ENCODE measurements around the gene CELF5.
"Not testable (repeated sequence)": the region's sequence is repeated elsewhere in the genome, so short reads cannot be mapped to it uniquely, and the experiment has no call there.

Gene CELF5

DNA sequence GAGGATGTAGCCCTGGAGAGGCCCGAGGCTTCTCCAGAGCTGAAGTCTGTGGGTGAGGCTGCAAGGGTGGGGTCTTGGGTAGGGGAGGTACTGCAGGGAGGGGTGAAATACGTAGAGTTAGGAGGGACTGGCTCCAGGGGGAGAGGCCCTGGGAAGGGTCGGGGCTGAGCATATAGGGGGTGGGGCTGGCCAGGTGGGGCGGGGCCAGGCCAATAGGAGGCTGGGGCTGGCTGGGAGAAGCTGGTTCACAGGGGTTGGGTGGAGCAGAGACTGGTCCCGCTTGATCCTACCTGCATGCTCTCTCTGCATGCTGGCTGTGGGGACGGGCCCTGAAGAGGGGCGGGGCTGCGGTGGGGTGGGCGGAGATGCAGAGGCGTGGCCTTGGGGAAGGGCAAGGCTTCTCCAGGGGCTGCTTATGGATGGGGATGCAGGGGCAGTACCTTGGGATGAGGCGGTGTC lies 51.9 kb downstream of the CELF5 start:
- no peak for DNase-seq

- no peak for DNase-seq
These were observed 53.2 kb downstream of the CELF5 start for GRCh38 chr19:3277649-3278048.

DNA sequence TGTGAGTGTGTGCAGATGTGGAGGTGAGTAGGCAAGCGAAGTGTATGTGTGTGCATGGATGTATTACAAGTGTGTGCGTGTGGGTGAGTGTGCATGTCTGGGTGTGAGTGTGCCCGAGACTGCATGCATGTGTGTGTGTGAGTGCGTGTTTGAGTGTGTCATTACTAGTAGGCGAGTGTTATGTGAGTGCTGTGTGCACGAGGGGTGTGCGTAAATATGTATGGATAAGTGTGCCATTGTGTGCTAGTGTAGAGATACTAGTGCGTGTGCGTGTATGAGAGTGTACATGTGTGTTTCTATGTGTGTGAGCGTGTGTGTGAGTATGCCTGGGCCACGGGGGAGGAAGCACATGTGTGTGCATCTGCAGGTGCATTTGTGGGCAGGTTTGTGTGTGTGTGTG lies 53.8 kb downstream of the CELF5 start:
- DNase-seq: no peak

- DNase-seq: no peak
These were observed 54.3 kb downstream of the CELF5 start for GRCh38 chr19:3278749-3279148.

GRCh38 chr19:3279306-3279705 lies 54.8 kb downstream of the CELF5 start:
- DNase-seq: no peak

- no peak for DNase-seq
These were observed 56.6 kb downstream of the CELF5 start for GRCh38 chr19:3281026-3281425.

- no peak for DNase-seq
These were observed 57.7 kb downstream of the CELF5 start for GRCh38 chr19:3282155-3282554.

DNA sequence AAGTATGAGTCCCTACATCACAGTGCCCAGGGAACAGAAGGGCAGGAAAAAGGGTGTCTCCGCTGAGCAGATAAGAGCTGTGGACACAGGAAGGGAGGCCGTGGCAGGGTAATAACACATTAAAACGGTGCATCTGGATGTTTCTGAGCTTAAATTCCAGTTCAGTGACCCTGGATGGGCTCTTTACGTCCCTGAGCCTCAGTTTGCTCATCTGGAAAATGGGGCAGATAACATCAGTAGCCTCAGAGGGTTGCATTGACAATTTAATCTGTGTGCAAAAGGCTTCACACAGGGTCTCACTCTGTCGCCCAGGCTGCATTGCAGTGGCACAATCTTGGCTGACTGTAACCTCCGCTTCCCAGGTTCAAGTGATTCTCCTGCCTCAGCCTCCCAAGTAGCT lies 58.1 kb downstream of the CELF5 start:
- no peak for DNase-seq

DNA sequence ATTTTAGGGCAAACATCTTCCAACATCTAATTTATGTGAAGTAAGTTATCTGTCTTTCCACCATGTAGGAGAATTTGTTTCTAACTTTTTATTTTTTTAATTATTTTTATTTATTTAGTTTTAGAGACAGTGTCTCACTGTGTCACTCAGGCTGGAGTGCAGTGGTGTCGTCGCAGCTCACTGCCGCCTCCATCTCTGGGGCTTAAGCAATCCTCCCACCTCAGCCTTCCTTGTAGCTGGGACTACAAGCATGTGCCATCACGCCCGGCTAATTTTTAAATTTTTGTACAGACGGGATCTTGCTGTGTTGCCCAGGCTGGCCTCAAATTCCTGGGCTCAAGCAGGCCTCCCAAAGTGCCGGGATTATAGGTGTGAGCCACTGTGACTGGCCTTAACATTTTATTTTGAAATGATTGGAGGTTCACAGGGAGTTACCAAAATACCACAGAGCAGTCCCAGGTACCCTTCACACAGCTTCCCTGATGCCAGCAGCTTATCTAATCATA lies 58.8 kb downstream of the CELF5 start:
- no peak for DNase-seq

GRCh38 chr19:3283886-3284657 lies 59.6 kb downstream of the CELF5 start:
- no peak for DNase-seq

- DNase-seq: peak; percentile 89
These were observed 60.5 kb downstream of the CELF5 start for GRCh38 chr19:3284759-3285646.

DNA sequence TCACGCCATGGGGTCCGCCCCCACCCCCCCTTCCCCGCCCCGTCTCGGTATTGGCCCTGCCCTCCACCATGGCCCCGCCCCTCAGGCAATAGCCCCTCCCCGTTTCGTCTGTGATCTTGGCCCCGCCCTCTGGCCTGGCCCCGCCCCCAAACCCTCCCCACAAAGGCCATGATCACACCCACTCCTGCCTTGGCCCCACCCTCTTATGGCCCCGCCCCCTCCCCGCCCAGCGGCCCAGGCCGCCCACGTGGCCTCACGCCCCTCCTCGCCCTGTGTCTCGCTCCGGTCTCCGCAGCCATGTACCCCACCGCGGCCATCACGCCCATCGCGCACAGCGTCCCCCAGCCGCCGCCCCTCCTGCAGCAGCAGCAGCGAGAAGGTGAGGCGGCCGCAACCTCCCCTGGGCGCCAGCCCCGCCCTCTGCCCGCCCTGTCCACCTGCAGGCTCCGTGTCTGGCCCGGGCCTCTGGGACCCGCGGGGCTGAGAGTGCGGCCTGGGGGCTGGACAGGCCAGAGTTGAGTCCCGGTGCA lies 61.3 kb downstream of the CELF5 start:
- no peak for DNase-seq

DNA sequence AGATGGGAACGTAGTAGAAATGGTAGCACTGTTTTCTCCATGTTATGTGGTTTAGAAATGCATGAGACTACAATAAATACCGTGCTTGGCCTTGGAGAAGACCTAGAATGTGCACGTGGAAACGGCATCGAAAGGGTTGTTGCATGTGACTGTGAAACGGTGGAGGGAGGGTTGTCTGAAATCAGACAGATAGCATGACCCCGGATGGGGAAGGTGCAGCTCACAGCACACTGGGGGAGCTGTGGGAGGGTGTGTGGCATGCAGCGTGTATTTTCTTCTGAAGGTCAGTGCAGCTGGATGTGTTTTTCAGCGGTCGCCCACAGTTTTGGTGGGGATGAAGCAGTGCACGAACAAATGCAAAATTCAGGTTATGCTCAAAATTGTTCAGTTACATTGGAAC lies 63.4 kb downstream of the CELF5 start:
- no peak for DNase-seq

DNA sequence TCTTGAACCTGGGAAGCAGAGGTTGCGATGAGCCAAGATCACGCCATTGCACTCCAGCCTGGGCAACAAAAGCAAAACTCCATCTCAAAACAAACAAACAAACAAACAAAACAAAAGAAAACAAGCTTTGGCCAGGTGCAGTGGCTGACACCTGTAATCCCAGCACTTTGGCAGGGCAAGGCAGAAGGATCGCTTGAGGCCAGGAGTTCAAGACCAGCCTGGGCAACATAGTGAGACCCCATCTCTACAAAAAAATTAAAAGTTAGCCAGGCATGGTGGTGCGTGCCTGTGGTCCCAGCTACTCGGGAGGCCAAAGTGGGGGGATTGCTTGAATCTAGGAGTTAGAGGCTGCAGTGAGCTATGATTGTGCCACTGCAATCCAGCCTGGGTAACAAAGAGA lies 64.0 kb downstream of the CELF5 start:
- not testable (repeated sequence) for DNase-seq

DNA sequence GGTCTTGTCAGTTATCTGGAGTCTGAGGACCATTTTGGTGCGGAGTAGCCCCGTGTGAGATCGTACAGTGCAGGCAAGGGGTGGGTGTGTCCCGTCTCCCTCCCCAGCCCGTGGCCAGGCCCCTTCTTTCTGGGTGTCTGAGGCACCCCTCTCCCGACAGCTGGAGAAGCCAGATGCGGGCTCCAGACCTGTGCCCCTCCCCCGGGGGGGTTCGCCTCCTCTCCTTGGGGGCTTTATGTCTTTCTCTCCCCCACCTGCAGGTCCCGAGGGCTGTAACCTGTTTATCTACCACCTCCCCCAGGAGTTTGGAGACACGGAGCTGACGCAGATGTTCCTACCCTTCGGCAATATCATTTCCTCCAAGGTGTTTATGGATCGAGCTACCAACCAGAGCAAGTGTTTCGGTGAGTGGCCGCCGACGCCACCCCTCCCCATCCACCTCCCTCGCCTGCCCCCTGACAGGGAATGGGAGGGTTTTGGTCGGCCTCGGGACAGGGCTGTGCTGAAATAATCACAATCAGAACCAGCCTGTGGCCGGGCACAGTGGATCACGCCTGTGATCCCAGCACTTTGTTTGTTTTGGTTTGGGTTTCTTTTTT lies 65.6 kb downstream of the CELF5 start:
- DNase-seq: no peak

DNA sequence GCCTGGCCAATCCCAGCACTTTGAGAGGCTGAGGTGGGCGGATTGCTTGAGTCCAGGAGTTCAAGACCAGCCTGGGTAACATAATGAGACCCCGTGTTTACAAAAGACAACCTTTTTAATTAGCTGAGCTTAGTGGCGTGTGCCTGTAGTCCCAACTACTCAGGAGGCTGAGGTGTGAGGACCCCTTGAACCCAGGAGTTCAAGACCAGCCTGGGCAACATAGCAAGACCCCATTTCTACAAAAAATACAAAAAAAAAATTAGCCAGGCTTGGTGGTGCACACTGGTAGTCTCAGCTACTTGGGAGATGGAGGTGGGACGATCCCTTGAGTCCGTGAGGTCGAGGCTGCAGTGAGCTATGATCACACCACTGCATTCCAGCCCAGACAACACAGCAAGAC lies 66.4 kb downstream of the CELF5 start:
- not testable (repeated sequence) for DNase-seq

DNA sequence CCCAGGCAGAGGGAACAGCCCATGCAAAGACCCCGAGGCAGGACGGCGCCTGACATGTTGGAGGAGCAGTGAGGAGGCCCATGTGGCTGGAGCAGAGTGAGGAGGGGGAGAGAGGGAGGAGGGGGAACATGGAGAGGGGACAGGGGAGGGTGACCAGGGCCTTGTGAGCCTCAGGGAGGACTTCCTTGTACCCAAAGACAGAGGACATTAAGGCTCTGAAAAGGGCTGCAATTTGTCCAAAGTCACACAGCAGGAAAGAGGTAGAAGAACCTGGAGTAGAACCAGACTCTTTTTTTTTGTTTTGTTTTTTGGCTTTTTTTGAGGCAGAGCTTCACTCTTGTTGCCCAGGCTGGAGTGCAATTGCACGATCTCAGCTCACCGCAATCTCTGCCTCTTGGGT lies 67.2 kb downstream of the CELF5 start:
- DNase-seq: no peak

DNA sequence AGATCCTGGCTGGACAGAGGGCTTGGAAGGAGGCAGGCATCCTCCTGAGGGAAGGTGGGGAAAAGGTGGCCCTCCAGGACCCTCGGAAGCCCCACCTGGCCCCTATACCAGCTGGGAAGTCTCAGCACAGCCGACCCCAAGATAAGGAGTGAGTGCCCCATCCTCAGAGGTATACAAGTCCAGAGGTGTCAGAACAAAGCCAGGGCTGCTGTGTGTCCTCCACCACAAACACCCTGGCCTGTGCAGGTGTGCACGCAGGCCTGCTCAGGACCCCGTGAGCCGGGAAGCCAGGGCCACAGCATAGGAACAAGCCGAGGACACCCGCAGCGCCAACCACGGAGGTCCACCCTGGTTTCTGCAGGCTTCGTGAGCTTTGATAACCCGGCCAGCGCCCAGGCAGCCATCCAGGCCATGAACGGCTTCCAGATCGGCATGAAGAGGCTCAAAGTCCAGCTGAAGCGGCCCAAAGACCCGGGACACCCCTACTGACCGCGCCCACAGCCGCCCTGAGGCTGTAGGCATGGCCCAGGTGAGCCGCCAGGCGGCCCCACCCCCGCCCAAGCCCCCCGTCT lies 68.6 kb downstream of the CELF5 start:
- no peak for DNase-seq

GRCh38 chr19:3293560-3293959 lies 69.1 kb downstream of the CELF5 start:
- no peak for DNase-seq

DNA sequence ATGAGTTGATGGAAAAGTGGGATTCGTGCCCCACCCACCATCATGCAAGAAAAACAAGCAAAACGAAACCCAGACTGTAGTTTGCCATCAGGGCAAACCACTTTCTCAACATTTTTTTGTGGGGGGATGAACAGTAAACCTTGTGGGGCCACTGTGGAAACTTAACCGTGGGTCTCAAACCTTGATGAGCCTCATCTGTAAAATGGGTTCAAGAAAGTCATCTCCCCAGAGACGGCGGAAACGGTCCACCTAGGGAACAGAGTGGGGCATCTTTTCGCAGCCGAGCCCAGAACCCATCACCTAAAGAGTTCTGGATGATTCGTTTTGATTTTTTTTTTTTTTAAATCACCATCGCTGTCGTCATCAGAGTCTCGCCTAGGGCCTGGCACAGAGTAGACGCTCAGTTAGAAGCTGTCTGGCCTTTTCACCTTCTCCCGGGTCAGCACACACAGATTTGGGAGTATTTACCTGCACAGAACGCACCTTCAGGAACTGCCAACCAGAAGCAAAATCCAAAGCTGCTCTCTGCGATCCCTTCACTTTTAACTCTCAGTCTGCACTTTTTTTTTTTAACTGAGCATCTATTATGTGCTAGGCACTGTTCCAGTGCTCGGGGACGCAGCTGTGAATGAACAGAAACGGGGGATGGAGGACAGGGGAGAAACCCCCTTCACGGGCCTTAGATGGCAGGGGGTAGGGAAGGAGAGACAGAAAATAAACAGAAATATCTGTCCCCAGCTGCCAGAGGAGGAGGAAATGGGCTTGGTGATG lies 69.8 kb downstream of the CELF5 start:
- DNase-seq: no peak

- no peak for DNase-seq
These were observed 71.1 kb downstream of the CELF5 start for GRCh38 chr19:3295581-3295980.

DNA sequence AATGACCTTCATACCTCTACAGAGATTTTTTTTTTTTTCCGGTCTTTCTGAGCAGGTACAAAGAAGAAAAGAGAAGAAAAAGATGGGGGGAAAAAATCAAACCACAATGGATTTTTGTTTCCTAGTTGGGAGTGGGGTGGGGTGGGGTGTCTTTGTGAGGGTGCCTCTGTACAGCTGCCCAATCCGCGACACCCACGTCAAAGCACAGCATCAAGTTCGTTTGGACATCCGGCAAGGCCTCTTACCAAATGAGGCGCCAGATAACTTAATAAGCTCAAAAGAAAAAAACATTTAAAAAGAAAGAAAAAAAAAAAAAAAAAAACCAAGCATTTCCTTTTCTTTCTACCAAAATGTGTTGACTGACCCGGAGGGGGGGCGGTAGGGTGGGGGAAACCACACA lies 71.6 kb downstream of the CELF5 start:
- DNase-seq: no peak

Measured in hematopoietic multipotent progenitor cell treated with erythropoietin and hydrocortisone succinate and interleukin-3 and kit ligand, for 4 days (in vitro differentiated cells).